H9 (cell line): Measurements from ENCODE around the gene MUC7. TPM values are rescaled to one million over a fixed set of nuclear protein-coding genes. Genes with fewer than 3 reads are reported as not detected.

Experiments
- DNase-seq: peaks from one replicate; pipeline ENCODE4 v3.0.0-alpha.2; 2017
- H2AFZ ChIP-seq: one replicate; pipeline ENCODE4 v1.6.1; 2013; ENCODE audit warnings: mild to moderate bottlenecking, low read length, control low read depth, moderate library complexity
- H2AK5ac ChIP-seq: 2 replicates; pipeline ENCODE4 v1.6.1; 2013; ENCODE audit warnings: low read length, control low read depth, mixed read lengths; ENCODE audit not compliant: insufficient read length
- H2BK120ac ChIP-seq: one replicate; pipeline ENCODE4 v1.6.1; 2013; ENCODE audit warnings: low read depth, mild to moderate bottlenecking, low read length, control low read depth, inconsistent platforms; ENCODE audit not compliant: poor library complexity, severe bottlenecking
- H2BK12ac ChIP-seq: 2 replicates; pipeline ENCODE4 v1.6.1; 2013; ENCODE audit warnings: low read length, control low read depth, mixed read lengths, low read depth; ENCODE audit not compliant: insufficient read length
- H2BK15ac ChIP-seq: 2 replicates; pipeline ENCODE4 v1.6.1; 2013; ENCODE audit warnings: low read depth, low read length, control low read depth
- H2BK20ac ChIP-seq: one replicate; pipeline ENCODE4 v1.6.1; 2013; ENCODE audit warnings: low read depth, mild to moderate bottlenecking, low read length, control low read depth, inconsistent platforms; ENCODE audit not compliant: poor library complexity, severe bottlenecking
- H2BK5ac ChIP-seq: 2 replicates; pipeline ENCODE4 v1.6.1; 2013; ENCODE audit warnings: low read length, control low read depth, mixed read lengths; ENCODE audit not compliant: insufficient read length
- H3K14ac ChIP-seq: 2 replicates; pipeline ENCODE4 v1.6.1; 2013; ENCODE audit warnings: low read length, control low read depth; ENCODE audit not compliant: insufficient read depth
- H3K18ac ChIP-seq: 2 replicates; pipeline ENCODE4 v1.6.1; 2013; ENCODE audit warnings: low read depth, mild to moderate bottlenecking, mixed read lengths, low read length, control low read depth; ENCODE audit not compliant: insufficient read length
- H3K23ac ChIP-seq: 2 replicates; pipeline ENCODE4 v1.6.1; 2013; ENCODE audit warnings: low read length, control low read depth, mixed read lengths, low read depth; ENCODE audit not compliant: insufficient read length
- H3K23me2 ChIP-seq: 2 replicates; pipeline ENCODE4 v1.6.1; 2013; ENCODE audit warnings: low read depth, mild to moderate bottlenecking, mixed read lengths, low read length, control low read depth; ENCODE audit not compliant: insufficient read length, poor library complexity, severe bottlenecking
- H3K27ac ChIP-seq: 2 replicates; pipeline ENCODE4 v1.5.1; 2013; ENCODE audit warnings: low read length, control low read depth, mixed read lengths, low read depth; ENCODE audit not compliant: insufficient read length
- H3K27me3 ChIP-seq: 2 replicates; pipeline ENCODE4 v1.6.1; 2013; ENCODE audit warnings: low read length, control low read depth, inconsistent platforms; ENCODE audit not compliant: insufficient read depth
- H3K4ac ChIP-seq: 2 replicates; pipeline ENCODE4 v1.6.1; 2013; ENCODE audit warnings: low read depth, mild to moderate bottlenecking, control low read depth, inconsistent platforms, low read length, moderate library complexity
- H3K4me1 ChIP-seq: 2 replicates; pipeline ENCODE4 v1.6.1; 2013; ENCODE audit warnings: low read length, control low read depth, inconsistent platforms; ENCODE audit not compliant: insufficient read depth
- H3K4me2 ChIP-seq: 2 replicates; pipeline ENCODE4 v1.6.1; 2013; ENCODE audit warnings: low read length, control low read depth, mixed read lengths; ENCODE audit not compliant: insufficient read length, insufficient read depth
- H3K56ac ChIP-seq: 2 replicates; pipeline ENCODE4 v1.6.1; 2013; ENCODE audit warnings: low read depth, mild to moderate bottlenecking, mixed read lengths, low read length, control low read depth; ENCODE audit not compliant: insufficient read length
- H3K79me1 ChIP-seq: 2 replicates; pipeline ENCODE4 v1.6.1; 2013; ENCODE audit warnings: low read depth, mild to moderate bottlenecking, moderate library complexity, low read length, control low read depth, inconsistent platforms; ENCODE audit not compliant: insufficient read depth, poor library complexity, severe bottlenecking
- H3K79me2 ChIP-seq: 2 replicates; pipeline ENCODE4 v1.6.1; 2013; ENCODE audit warnings: low read length, control low read depth, inconsistent platforms; ENCODE audit not compliant: insufficient read depth
- H3K9ac ChIP-seq: 2 replicates; pipeline ENCODE4 v1.6.1; 2013; ENCODE audit warnings: low read length, control low read depth, mixed read lengths; ENCODE audit not compliant: insufficient read length; ENCODE audit errors: extremely low read depth
- H3K9me3 ChIP-seq: one replicate; pipeline ENCODE4 v1.6.1; 2013; ENCODE audit warnings: low read depth, low read length, inconsistent platforms; ENCODE audit not compliant: control insufficient read depth
- H3T11ph ChIP-seq: one replicate; pipeline ENCODE4 v1.6.1; 2013; ENCODE audit warnings: mild to moderate bottlenecking, low read length, control low read depth, inconsistent platforms
- H4K20me1 ChIP-seq: one replicate; pipeline ENCODE4 v1.6.1; 2013; ENCODE audit not compliant: control insufficient read depth, insufficient read length, insufficient read depth
- H4K5ac ChIP-seq: 2 replicates; pipeline ENCODE4 v1.6.1; 2013; ENCODE audit warnings: low read depth, mild to moderate bottlenecking, mixed read lengths, low read length, control low read depth; ENCODE audit not compliant: insufficient read length
- H4K8ac ChIP-seq: replicated peaks from 2 replicates; pipeline ENCODE4 v1.6.1; 2013; ENCODE audit warnings: low read length, control low read depth, mixed read lengths, low read depth; ENCODE audit not compliant: insufficient read length
- H4K91ac ChIP-seq: 2 replicates; pipeline ENCODE4 v1.6.1; 2013; ENCODE audit warnings: low read depth, mild to moderate bottlenecking, moderate library complexity, mixed read lengths, low read length, control low read depth; ENCODE audit not compliant: insufficient read length
- H3K27ac Mint-ChIP-seq, 3 experiments: 2 replicates in 2 of 3; 3 replicates in 1 of 3; pipeline ENCODE4 v1.8.0; 2020 to 2021; ENCODE audit warnings: mixed read lengths in 3 of 3, mild to moderate bottlenecking in 1 of 3, moderate library complexity in 1 of 3
- H3K27me3 Mint-ChIP-seq: 2 replicates; pipeline ENCODE4 v1.8.0; 2021; ENCODE audit warnings: low read depth, mild to moderate bottlenecking, moderate library complexity, mixed read lengths
- H3K36me3 Mint-ChIP-seq, 3 experiments: 2 replicates in 2 of 3; 3 replicates in 1 of 3; pipeline ENCODE4 v1.8.0; 2020 to 2021; ENCODE audit warnings: low read depth in 3 of 3, mixed read lengths in 3 of 3; ENCODE audit not compliant: insufficient read depth in 1 of 3
- H3K4me1 Mint-ChIP-seq, 2 experiments: 2 replicates each; pipeline ENCODE4 v1.8.0; 2020; ENCODE audit warnings: mixed read lengths in 2 of 2
- H3K4me3 Mint-ChIP-seq, 2 experiments: 2 replicates in 1 of 2; 3 replicates in 1 of 2; pipeline ENCODE4 v1.8.0; 2020 to 2021; ENCODE audit warnings: mild to moderate bottlenecking in 2 of 2, mixed read lengths in 2 of 2, moderate library complexity in 1 of 2
- H3K9me3 Mint-ChIP-seq, 2 experiments: 2 replicates in 1 of 2; 3 replicates in 1 of 2; pipeline ENCODE4 v1.8.0; 2020; ENCODE audit warnings: mild to moderate bottlenecking in 2 of 2, mixed read lengths in 2 of 2, moderate library complexity in 1 of 2
- CTCF ChIP-seq: fragments of 200-600 bp; sonication (generic); conservative IDR thresholded peaks from 3 replicates; pipeline ENCODE4 v1.8.0; 2021; ENCODE audit warnings: antibody characterized with exemption, mild to moderate bottlenecking
- WGBS: extraction: QIAGEN DNeasy Blood & Tissue Kit; methylation state at CpG from one replicate; pipeline ENCODE4 v1.1.7; 2013; ENCODE audit warnings: missing lambda C conversion rate, low lambda C conversion rate, mixed read lengths; ENCODE audit not compliant: insufficient read length; ENCODE audit errors: extremely low coverage; 5-methylcytosine and 5-hydroxymethylcytosine counted together
- total RNA-seq: library from RNA; stranded (reverse); gene quantifications from 2 replicates; pipeline ENCODE4 v1.2.1, GENCODE V29; 2021

Gene MUC7
- total RNA-seq, 1 experiment from 2014 or later: not detected

GRCh38 chr4:70437197-70437596 lies 34.8 kb upstream of the MUC7 start:
- peaks cover 8 to 10% of the 10 kb centered on the region in 2 experiments for H3K4me1 Mint-ChIP-seq
- no peak overlapping the region for H2BK20ac ChIP-seq

More at GRCh38 chr4:70437197-70437596, 34.8 kb upstream of the MUC7 start:
- no peaks in the 10 kb centered on the region for H3K9me3 ChIP-seq
- no peaks in the 10 kb centered on the region for H3K79me1 ChIP-seq
- no peak overlapping the region for H3K4me2 ChIP-seq
- no peak overlapping the region for H3K18ac ChIP-seq
- H2BK12ac ChIP-seq: no peak overlapping the region
- no peak overlapping the region for H4K8ac ChIP-seq
- Mint-ChIP-seq H3K27me3 (0 out of 2 replicates have a peak, but pooled peaks cover 1% of the 10 kb centered on the region), H3K27ac (no peak overlapping the region), H3K4me3 (no peak overlapping the region; a peak in 1 of 5 replicates), H3K9me3 (no peaks in the 10 kb centered on the region; a peak in 1 of 5 replicates), H3K36me3 (no peaks in the 10 kb centered on the region; a peak in 1 of 7 replicates)
- H3K4me1 ChIP-seq: no peaks in the 10 kb centered on the region
- no peak for TF ChIP-seq CTCF
- H2BK15ac ChIP-seq: no peak overlapping the region
- no peak overlapping the region for H2AFZ ChIP-seq
- no peak overlapping the region for H2BK120ac ChIP-seq
- H3K4ac ChIP-seq: no peak overlapping the region
- no peak overlapping the region for H3K23ac ChIP-seq
- H4K20me1 ChIP-seq: no peaks in the 10 kb centered on the region
- DNase-seq: peak; percentile 64
- H3K27me3 ChIP-seq: no peaks in the 10 kb centered on the region
- no peak overlapping the region for H3K27ac ChIP-seq
- H3K79me2 ChIP-seq: no peaks in the 10 kb centered on the region
- H4K5ac ChIP-seq: no peak overlapping the region
- no peaks in the 10 kb centered on the region for H3K23me2 ChIP-seq
- H3T11ph ChIP-seq: no peak overlapping the region
- WGBS: no CpG with 5 or more reads among the region's 7 CpGs
- H3K56ac ChIP-seq: no peak overlapping the region
- H2AK5ac ChIP-seq: no peak overlapping the region
- H3K14ac ChIP-seq: no peak overlapping the region
- H2BK5ac ChIP-seq: no peak overlapping the region
- no peak overlapping the region for H4K91ac ChIP-seq
- no peak overlapping the region for H3K9ac ChIP-seq
